ENCODE data around the gene VCP. TPM values are rescaled to one million over a fixed set of nuclear protein-coding genes. Genes with fewer than 3 reads are reported as not detected.

The VCP gene
- total and polyA plus RNA-seq, 2 experiments from 2014 or later, result 130 to 408 TPM

DNA sequence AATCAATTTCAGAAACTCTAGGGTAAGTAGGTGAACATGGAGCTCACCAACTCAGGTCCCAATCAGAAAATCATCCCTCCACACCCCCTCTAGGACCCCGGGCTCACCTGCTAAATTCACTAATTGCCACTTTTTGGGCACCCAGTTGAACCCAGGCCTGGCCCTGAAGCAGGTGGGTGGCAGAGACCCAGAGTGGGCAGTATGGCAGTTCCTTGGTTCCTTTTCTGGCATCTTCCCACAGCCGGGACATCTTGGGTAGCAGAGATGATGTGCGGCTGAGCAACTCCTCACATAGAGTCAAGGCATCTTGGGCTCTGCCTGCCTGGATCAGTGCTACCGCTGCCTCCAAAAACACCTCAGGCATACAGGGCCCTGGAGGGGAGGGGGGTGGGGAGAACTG lies 2.9 kb upstream of the VCP start:
- H3K4me3 Mint-ChIP-seq, result no peak overlapping the region
- H3K79me2 ChIP-seq (replicated peaks; ENCODE audit: insufficient read depth), result peaks cover 38% of the 10 kb centered on the region

More for the DNA sequence above, 2.9 kb upstream of the VCP start:
- ATAC-seq, result no peak
- Histone ChIP-seq H3K36me3 (ENCODE audit: insufficient read depth) (peaks cover 3% of the 10 kb centered on the region; the same call in 1 of the 2 replicates), H3K4me3 (no peak overlapping the region), H3K9me2 (ENCODE audit: insufficient read depth) (no peaks in the 10 kb centered on the region), H3K27me3 (ENCODE audit: insufficient read depth) (no peaks in the 10 kb centered on the region), H3K4me2 (no peak overlapping the region), H3K27ac (ENCODE audit: low read depth) (no peak overlapping the region), H4K20me1 (replicated peaks; ENCODE audit: insufficient read depth) (peaks cover 10% of the 10 kb centered on the region), H3K4me1 (ENCODE audit: insufficient read depth) (peaks cover 13% of the 10 kb centered on the region), H3F3A (replicated peaks; ENCODE audit: low read depth) (peaks cover 7% of the 10 kb centered on the region), H2AFZ (no peak overlapping the region)
- no peak for TF ChIP-seq CTCF (conservative IDR thresholded peaks at IDR 0.05; ENCODE audit: low read depth in 2 of 2)
- no peak for TF ChIP-seq STAT1 (IDR thresholded peaks at IDR 0.05; ENCODE audit: unreplicated experiment)
- TF ChIP-seq NANOG (IDR thresholded peaks at IDR 0.05; ENCODE audit: borderline replicate concordance), result no peak
- TF ChIP-seq EZH2phosphoT487 (IDR thresholded peaks at IDR 0.05; ENCODE audit: unreplicated experiment), result no peak
- TF ChIP-seq JUNB (IDR thresholded peaks at IDR 0.05; ENCODE audit: unreplicated experiment), result no peak
- no peak for TF ChIP-seq ZNF114 (CRISPR knock-in tag; IDR thresholded peaks at IDR 0.05)
- no peak for TF ChIP-seq CREB1 (CRISPR knock-in tag; IDR thresholded peaks at IDR 0.05; ENCODE audit: low read depth)
- no peak for TF ChIP-seq ZNF462 (CRISPR knock-in tag; IDR thresholded peaks at IDR 0.05)
- TF ChIP-seq, protein P1, sequence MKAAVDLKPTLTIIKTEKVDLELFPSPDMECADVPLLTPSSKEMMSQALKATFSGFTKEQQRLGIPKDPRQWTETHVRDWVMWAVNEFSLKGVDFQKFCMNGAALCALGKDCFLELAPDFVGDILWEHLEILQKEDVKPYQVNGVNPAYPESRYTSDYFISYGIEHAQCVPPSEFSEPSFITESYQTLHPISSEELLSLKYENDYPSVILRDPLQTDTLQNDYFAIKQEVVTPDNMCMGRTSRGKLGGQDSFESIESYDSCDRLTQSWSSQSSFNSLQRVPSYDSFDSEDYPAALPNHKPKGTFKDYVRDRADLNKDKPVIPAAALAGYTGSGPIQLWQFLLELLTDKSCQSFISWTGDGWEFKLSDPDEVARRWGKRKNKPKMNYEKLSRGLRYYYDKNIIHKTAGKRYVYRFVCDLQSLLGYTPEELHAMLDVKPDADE (IDR thresholded peaks at IDR 0.05), result no peak
- no peak for TF ChIP-seq REST (IDR thresholded peaks at IDR 0.05; ENCODE audit: unreplicated experiment)
- H3K36me3 Mint-ChIP-seq (ENCODE audit: low read depth), result peaks cover 65% of the 10 kb centered on the region
- DNase-seq (ENCODE audit: low spot score), result no peak
- peaks cover 26% of the 10 kb centered on the region for H3K4me1 Mint-ChIP-seq
- H3K9me3 Mint-ChIP-seq, result 0 out of 3 replicates have a peak, but pooled peaks cover 2% of the 10 kb centered on the region
- H3K27ac Mint-ChIP-seq, result no peak overlapping the region
- H3K27me3 Mint-ChIP-seq (ENCODE audit: insufficient read depth, low read depth, poor library complexity), result peaks cover 14% of the 10 kb centered on the region
